Smooth muscle cell (in vitro differentiated cells): ENCODE data around the gene KRT10. TPM values are rescaled to one million over a fixed set of nuclear protein-coding genes. Genes with fewer than 3 reads are reported as not detected.

Source experiments
- DNase-seq: peaks from one replicate; lab custom pipeline; 2025; ENCODE audit not compliant: unreplicated experiment; lab: John Stamatoyannopoulos, UW
- H2AFZ ChIP-seq: fragments of 200-600 bp; sonication (generic); 2 replicates; pipeline ENCODE4 v1.6.0; 2016; ENCODE audit warnings: antibody characterized with exemption, low read depth, mild to moderate bottlenecking
- H3F3A ChIP-seq: fragments of 200-600 bp; sonication (generic); 2 replicates; pipeline ENCODE4 v1.6.0; 2017; ENCODE audit warnings: antibody characterized with exemption, low read depth
- H3K27ac ChIP-seq: fragments of 200-600 bp; sonication (generic); 2 replicates; pipeline ENCODE4 v1.5.1; 2016; ENCODE audit warnings: low read depth, mild to moderate bottlenecking
- H3K27me3 ChIP-seq: fragments of 200-600 bp; sonication (generic); 2 replicates; pipeline ENCODE4 v1.6.1; 2016; ENCODE audit warnings: low read depth, mild to moderate bottlenecking
- H3K36me3 ChIP-seq: fragments of 200-600 bp; sonication (generic); 2 replicates; pipeline ENCODE4 v1.5.1; 2016; ENCODE audit warnings: low read depth
- H3K4me1 ChIP-seq: fragments of 200-600 bp; sonication (generic); 2 replicates; pipeline ENCODE4 v1.5.1; 2016; ENCODE audit warnings: low read depth
- H3K4me2 ChIP-seq: fragments of 200-600 bp; sonication (generic); 2 replicates; pipeline ENCODE4 v1.6.0; 2016; ENCODE audit warnings: mild to moderate bottlenecking
- H3K4me3 ChIP-seq: fragments of 200-600 bp; sonication (generic); 2 replicates; pipeline ENCODE4 v1.5.1; 2016; ENCODE audit warnings: mild to moderate bottlenecking
- H3K79me2 ChIP-seq: fragments of 200-600 bp; sonication (generic); 2 replicates; pipeline ENCODE4 v1.6.0; 2016; ENCODE audit warnings: low read depth, mild to moderate bottlenecking
- H3K9ac ChIP-seq: fragments of 200-600 bp; sonication (generic); 2 replicates; pipeline ENCODE4 v1.6.0; 2016; ENCODE audit warnings: low read depth
- H3K9me3 ChIP-seq: fragments of 200-600 bp; sonication (generic); replicated peaks from 2 replicates; pipeline ENCODE4 v1.5.1; 2016; ENCODE audit warnings: low read depth
- H4K20me1 ChIP-seq: fragments of 200-600 bp; sonication (generic); 2 replicates; pipeline ENCODE4 v1.6.0; 2016; ENCODE audit warnings: low read depth
- CTCF ChIP-seq: fragments of 200-600 bp; sonication (generic); IDR thresholded peaks from 2 replicates; pipeline ENCODE4 v1.5.1; 2017; ENCODE audit warnings: borderline replicate concordance, mild to moderate bottlenecking, antibody characterized with exemption; ENCODE audit not compliant: insufficient read depth, poor library complexity, severe bottlenecking
- WGBS: methylation state at CpG from one replicate; pipeline ENCODE4 v1.1.7; 2016; ENCODE audit warnings: low lambda C conversion rate; 5-methylcytosine and 5-hydroxymethylcytosine counted together
- polyA plus RNA-seq: library from polyadenylated mRNA; unstranded; fragments of >200 nt; fragmentation: Nextera tagmentation; extraction: Ambion mirVana; gene quantifications from 2 replicates; pipeline ENCODE4 v1.2.1, GENCODE V29; 2016
- total RNA-seq: library from RNA; depleted of rRNA; stranded (reverse); fragments of >200 nt; gene quantifications from 2 replicates; pipeline ENCODE4 v1.2.3, GENCODE V29; 2014

The KRT10 gene
- total and polyA plus RNA-seq, 2 experiments from 2014 or later: 48.0 to 189 TPM

- TF ChIP-seq CTCF: no peak
- Histone ChIP-seq H3K4me1 (peaks cover 13% of the 10 kb centered on the region), H3K27ac (peak overlapping the region; percentile 76), H3K4me2 (peak overlapping the region; percentile 96), H3K9ac (peak overlapping the region; percentile 68), H4K20me1 (no peaks in the 10 kb centered on the region), H3K9me3 (no peaks in the 10 kb centered on the region), H3F3A (peaks cover 8% of the 10 kb centered on the region), H3K27me3 (peaks cover 6% of the 10 kb centered on the region), H2AFZ (peak overlapping the region; percentile 97), H3K4me3 (peak overlapping the region; percentile 70), H3K79me2 (no peaks in the 10 kb centered on the region), H3K36me3 (no peaks in the 10 kb centered on the region)
- DNase-seq: peak; percentile 50
- WGBS: 3% methylated on average over 45 of the region's 73 CpGs
Observed at GRCh38 chr17:40818733-40819527, 3.5 kb downstream of the KRT10 start.

- no peak for DNase-seq
- Histone ChIP-seq H3K4me1 (peaks cover 13% of the 10 kb centered on the region), H2AFZ (peak overlapping the region; percentile 0), H3F3A (peaks cover 8% of the 10 kb centered on the region), H3K79me2 (no peaks in the 10 kb centered on the region), H3K36me3 (no peaks in the 10 kb centered on the region), H3K9ac (peak overlapping the region; percentile 59), H3K4me3 (peak overlapping the region; percentile 70), H3K27me3 (peaks cover 7% of the 10 kb centered on the region), H3K27ac (peak overlapping the region; percentile 73), H3K4me2 (peak overlapping the region; percentile 96), H3K9me3 (no peaks in the 10 kb centered on the region), H4K20me1 (no peaks in the 10 kb centered on the region)
- 25% methylated on average over 7 of the region's 7 CpGs for WGBS
- TF ChIP-seq CTCF: no peak
Observed at GRCh38 chr17:40818343-40818732, 4.1 kb downstream of the KRT10 start.

GRCh38 chr17:40817103-40817682 is 5.2 kb downstream of the KRT10 start:
- Histone ChIP-seq H3K27ac (no peak overlapping the region), H3K79me2 (no peaks in the 10 kb centered on the region), H3K4me3 (peak overlapping the region; percentile 70), H3F3A (peaks cover 8% of the 10 kb centered on the region), H3K9me3 (no peaks in the 10 kb centered on the region), H3K27me3 (peaks cover 13% of the 10 kb centered on the region), H4K20me1 (no peaks in the 10 kb centered on the region), H3K9ac (no peak overlapping the region), H3K36me3 (no peaks in the 10 kb centered on the region), H3K4me2 (peak overlapping the region; percentile 96), H2AFZ (no peak overlapping the region), H3K4me1 (peaks cover 13% of the 10 kb centered on the region)
- WGBS: 98% methylated on average over 4 of the region's 4 CpGs
- DNase-seq: no peak
- no peak for TF ChIP-seq CTCF

GRCh38 chr17:40816569-40816968 is 5.8 kb downstream of the KRT10 start:
- WGBS: 95% methylated on average over 3 of the region's 3 CpGs
- Histone ChIP-seq H3K4me1 (peaks cover 13% of the 10 kb centered on the region), H3K4me3 (no peak overlapping the region), H3K27ac (no peak overlapping the region), H3K36me3 (no peaks in the 10 kb centered on the region), H4K20me1 (no peaks in the 10 kb centered on the region), H3K79me2 (no peaks in the 10 kb centered on the region), H3K9me3 (no peaks in the 10 kb centered on the region), H2AFZ (no peak overlapping the region), H3K27me3 (peaks cover 19% of the 10 kb centered on the region), H3K4me2 (no peak overlapping the region), H3F3A (peaks cover 8% of the 10 kb centered on the region), H3K9ac (no peak overlapping the region)
- DNase-seq: no peak
- TF ChIP-seq CTCF: no peak
